C4-2B (cell line): ENCODE results near the gene NKX2-2.

Experiments used
- ZFX ChIP-seq: fragments of 450-650 bp; IDR thresholded peaks from 2 replicates; pipeline ENCODE4 v1.6.1; 2017
- TF ChIP-seq, protein P1 (sequence below): fragments of 450-650 bp; conservative IDR thresholded peaks from 2 replicates; pipeline ENCODE4 v1.5.1; 2017; ENCODE audit warnings: mild to moderate bottlenecking

DNA sequence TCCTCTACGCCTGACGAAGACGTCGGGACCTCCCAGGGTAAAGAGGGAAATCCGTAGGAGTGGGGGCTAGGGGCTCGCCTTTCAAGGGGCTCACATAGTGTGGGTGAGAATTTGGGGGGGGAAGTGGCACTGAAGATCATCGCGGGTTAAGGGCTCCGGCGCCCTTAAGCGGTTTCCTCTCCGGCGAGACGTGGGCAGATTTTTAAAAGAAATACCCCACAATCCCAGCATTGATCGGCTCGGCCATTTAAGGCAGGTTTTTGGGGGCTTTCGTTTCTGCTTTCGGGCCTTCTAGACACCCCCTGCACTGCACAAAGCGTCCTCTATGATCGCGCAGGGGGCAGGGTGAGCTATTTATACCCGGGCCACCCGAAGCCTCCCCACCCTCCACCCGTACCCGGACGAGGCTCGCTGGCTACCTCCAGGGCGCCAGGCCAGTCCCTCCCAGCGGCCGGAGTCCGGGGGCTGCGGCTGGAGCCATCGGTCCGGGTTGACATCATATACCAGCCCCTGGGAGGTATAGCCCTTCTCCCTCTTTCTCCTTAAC, 1.2 kb downstream of the NKX2-2 start:
- TF ChIP-seq, protein P1, sequence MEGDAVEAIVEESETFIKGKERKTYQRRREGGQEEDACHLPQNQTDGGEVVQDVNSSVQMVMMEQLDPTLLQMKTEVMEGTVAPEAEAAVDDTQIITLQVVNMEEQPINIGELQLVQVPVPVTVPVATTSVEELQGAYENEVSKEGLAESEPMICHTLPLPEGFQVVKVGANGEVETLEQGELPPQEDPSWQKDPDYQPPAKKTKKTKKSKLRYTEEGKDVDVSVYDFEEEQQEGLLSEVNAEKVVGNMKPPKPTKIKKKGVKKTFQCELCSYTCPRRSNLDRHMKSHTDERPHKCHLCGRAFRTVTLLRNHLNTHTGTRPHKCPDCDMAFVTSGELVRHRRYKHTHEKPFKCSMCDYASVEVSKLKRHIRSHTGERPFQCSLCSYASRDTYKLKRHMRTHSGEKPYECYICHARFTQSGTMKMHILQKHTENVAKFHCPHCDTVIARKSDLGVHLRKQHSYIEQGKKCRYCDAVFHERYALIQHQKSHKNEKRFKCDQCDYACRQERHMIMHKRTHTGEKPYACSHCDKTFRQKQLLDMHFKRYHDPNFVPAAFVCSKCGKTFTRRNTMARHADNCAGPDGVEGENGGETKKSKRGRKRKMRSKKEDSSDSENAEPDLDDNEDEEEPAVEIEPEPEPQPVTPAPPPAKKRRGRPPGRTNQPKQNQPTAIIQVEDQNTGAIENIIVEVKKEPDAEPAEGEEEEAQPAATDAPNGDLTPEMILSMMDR: no peak
- TF ChIP-seq ZFX: no peak
